ENCODE measurements around the gene REV3L. TPM values are rescaled to one million over a fixed set of nuclear protein-coding genes. Genes with fewer than 3 reads are reported as not detected.
A peak's percentile ranks its signal among the peaks of the same experiment; 100 is the strongest.

REV3L gene
- total RNA-seq, 1 donor from 2014 or later = 38.0 TPM

DNA sequence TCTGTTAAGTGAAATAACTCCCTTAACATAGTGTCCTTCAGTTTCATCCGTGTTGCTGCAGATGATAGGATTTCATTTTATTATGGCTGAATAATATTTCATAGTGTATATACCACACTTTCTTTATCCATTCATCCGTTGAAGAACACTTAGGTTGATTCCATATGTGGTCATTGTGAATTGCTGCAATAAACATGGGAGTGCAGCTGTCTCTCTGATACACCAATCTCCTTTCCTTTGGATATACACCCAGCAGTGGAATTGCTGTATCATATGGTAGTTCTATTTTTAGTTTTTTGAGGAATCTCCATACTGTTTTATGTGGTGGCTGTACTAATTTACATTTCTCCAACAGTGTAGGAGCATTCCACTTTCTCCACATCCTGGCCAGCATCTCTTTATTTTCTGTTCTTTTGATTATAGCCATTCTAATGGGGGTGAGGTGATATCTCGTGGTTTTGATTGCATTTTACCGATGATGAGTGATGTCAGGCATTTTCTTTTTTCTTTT lies 202.5 kb downstream of the REV3L start:
- Mint-ChIP-seq H3K4me3 (ENCODE audit: unreplicated experiment) (no peak overlapping the region), H3K36me3 (ENCODE audit: low read depth) (peaks cover 30% of the 10 kb centered on the region), H3K4me1 (ENCODE audit: low read depth) (peaks cover 8% of the 10 kb centered on the region), H3K9me3 (ENCODE audit: low read depth) (peaks cover 6% of the 10 kb centered on the region), H3K27ac (ENCODE audit: unreplicated experiment) (peak overlapping the region; percentile 20), H3K27me3 (ENCODE audit: low read depth) (no peaks in the 10 kb centered on the region)
- no peak for DNase-seq (ENCODE audit: low spot score)
- TF ChIP-seq, protein P1, sequence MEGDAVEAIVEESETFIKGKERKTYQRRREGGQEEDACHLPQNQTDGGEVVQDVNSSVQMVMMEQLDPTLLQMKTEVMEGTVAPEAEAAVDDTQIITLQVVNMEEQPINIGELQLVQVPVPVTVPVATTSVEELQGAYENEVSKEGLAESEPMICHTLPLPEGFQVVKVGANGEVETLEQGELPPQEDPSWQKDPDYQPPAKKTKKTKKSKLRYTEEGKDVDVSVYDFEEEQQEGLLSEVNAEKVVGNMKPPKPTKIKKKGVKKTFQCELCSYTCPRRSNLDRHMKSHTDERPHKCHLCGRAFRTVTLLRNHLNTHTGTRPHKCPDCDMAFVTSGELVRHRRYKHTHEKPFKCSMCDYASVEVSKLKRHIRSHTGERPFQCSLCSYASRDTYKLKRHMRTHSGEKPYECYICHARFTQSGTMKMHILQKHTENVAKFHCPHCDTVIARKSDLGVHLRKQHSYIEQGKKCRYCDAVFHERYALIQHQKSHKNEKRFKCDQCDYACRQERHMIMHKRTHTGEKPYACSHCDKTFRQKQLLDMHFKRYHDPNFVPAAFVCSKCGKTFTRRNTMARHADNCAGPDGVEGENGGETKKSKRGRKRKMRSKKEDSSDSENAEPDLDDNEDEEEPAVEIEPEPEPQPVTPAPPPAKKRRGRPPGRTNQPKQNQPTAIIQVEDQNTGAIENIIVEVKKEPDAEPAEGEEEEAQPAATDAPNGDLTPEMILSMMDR (IDR thresholded peaks at IDR 0.05) = no peak

DNA sequence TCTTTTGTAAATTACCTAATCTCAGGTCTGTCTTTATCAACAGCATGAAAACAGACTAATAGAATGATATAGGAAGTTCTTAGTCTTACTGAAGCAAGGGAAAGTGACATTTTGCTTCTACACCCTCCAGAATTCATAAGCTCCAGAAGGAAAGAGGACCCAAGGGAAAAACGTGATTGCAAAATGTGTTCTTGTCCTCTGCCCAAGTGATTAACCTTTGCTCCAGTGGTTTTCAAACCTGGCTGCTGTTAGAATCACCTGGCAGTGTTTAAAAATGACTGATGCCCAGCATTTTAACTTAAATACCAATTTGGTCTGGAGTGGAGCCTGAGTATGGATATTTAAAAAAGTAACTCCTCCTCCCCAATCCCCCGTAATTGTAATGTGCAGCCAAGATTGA lies 204.3 kb downstream of the REV3L start:
- Mint-ChIP-seq H3K4me3 (ENCODE audit: unreplicated experiment) (no peak overlapping the region), H3K36me3 (ENCODE audit: low read depth) (peaks cover 41% of the 10 kb centered on the region), H3K27me3 (ENCODE audit: low read depth) (no peaks in the 10 kb centered on the region), H3K27ac (ENCODE audit: unreplicated experiment) (no peak overlapping the region), H3K4me1 (ENCODE audit: low read depth) (peaks cover 8% of the 10 kb centered on the region), H3K9me3 (ENCODE audit: low read depth) (peaks cover 19% of the 10 kb centered on the region)
- TF ChIP-seq, protein P1 (IDR thresholded peaks at IDR 0.05) = no peak
- DNase-seq (ENCODE audit: low spot score) = no peak

GRCh38 chr6:111277819-111278218 lies 205.2 kb downstream of the REV3L start:
- H3K36me3 Mint-ChIP-seq (ENCODE audit: low read depth) = peaks cover 46% of the 10 kb centered on the region
- DNase-seq (ENCODE audit: low spot score) = no peak
- TF ChIP-seq, protein P1 (IDR thresholded peaks at IDR 0.05) = no peak
- H3K4me3 Mint-ChIP-seq (ENCODE audit: unreplicated experiment) = no peak overlapping the region
- H3K9me3 Mint-ChIP-seq (ENCODE audit: low read depth) = peaks cover 25% of the 10 kb centered on the region
- peaks cover 8% of the 10 kb centered on the region for H3K4me1 Mint-ChIP-seq (ENCODE audit: low read depth)
- H3K27me3 Mint-ChIP-seq (ENCODE audit: low read depth) = no peaks in the 10 kb centered on the region
- H3K27ac Mint-ChIP-seq (ENCODE audit: unreplicated experiment) = no peak overlapping the region

DNA sequence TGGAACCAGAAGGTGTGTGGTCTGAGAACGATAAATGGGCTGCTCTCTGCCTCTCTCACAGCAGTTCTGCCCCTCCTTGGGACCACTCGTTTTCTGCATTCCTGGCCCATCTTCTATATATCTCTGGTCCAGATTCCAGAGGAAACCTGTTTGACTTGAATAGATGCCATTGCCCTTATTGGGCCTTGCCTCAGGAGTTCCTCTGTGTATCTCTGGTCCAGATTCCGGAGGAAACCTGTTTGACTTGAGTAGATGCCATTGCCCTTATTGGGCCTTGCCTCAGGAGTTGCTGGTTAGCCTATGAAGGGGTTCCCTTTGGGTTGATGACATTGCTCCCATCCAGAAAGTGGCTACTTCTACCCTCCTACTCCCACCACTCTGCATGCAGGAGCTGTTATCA lies 206.3 kb downstream of the REV3L start:
- H3K36me3 Mint-ChIP-seq (ENCODE audit: low read depth) = peaks cover 46% of the 10 kb centered on the region
- no peak overlapping the region for H3K27ac Mint-ChIP-seq (ENCODE audit: unreplicated experiment)
- no peak for DNase-seq (ENCODE audit: low spot score)
- peaks cover 8% of the 10 kb centered on the region for H3K4me1 Mint-ChIP-seq (ENCODE audit: low read depth)
- no peak overlapping the region for H3K4me3 Mint-ChIP-seq (ENCODE audit: unreplicated experiment)
- H3K27me3 Mint-ChIP-seq (ENCODE audit: low read depth) = no peaks in the 10 kb centered on the region
- TF ChIP-seq, protein P1 (IDR thresholded peaks at IDR 0.05) = no peak
- peaks cover 25% of the 10 kb centered on the region for H3K9me3 Mint-ChIP-seq (ENCODE audit: low read depth)

DNA sequence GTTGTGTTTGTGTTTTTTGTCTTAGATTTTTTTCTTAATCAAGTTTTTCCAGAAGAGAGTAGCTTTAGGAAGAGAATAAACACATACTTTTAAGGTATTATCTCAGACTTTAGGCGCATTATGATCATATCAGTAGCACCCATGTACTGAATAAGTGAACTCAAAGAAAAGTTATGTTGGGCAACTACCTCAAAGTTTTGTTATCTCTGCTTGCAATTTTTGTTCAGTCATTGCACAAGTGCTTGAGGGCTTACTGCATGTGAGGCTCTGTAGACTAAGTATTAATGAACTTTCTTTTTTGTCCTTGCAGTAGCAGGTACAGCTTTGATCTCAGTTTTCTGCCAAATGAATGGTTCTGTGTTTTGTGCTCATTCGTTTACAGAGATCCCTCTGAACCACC lies 206.7 kb downstream of the REV3L start:
- TF ChIP-seq, protein P1 (IDR thresholded peaks at IDR 0.05) = no peak
- Mint-ChIP-seq H3K36me3 (ENCODE audit: low read depth) (peaks cover 46% of the 10 kb centered on the region), H3K27ac (ENCODE audit: unreplicated experiment) (no peak overlapping the region), H3K4me1 (ENCODE audit: low read depth) (peaks cover 8% of the 10 kb centered on the region), H3K9me3 (ENCODE audit: low read depth) (peaks cover 25% of the 10 kb centered on the region), H3K4me3 (ENCODE audit: unreplicated experiment) (no peak overlapping the region), H3K27me3 (ENCODE audit: low read depth) (no peaks in the 10 kb centered on the region)
- DNase-seq (ENCODE audit: low spot score) = no peak

Data from chondrocyte (in vitro differentiated cells).